Karpas-422 (cell line): ENCODE data around the gene RBMS3. TPM values are rescaled to one million over a fixed set of nuclear protein-coding genes. Genes with fewer than 3 reads are reported as not detected.
"Not testable (repeated sequence)": the region's sequence is repeated elsewhere in the genome, so short reads cannot be mapped to it uniquely, and the experiment has no call there.

ENCODE experiments used
- DNase-seq: peaks from one replicate; pipeline ENCODE4 v3.0.0-alpha.2; 2015
- H2AFZ ChIP-seq: fragments of 200-600 bp; sonication (generic); 2 replicates; pipeline ENCODE4 v1.6.1; 2014; ENCODE audit warnings: antibody characterized with exemption, low read length, mixed read lengths
- H3K27ac ChIP-seq: fragments of 200-600 bp; sonication (generic); 2 replicates; pipeline ENCODE4 v1.5.1; 2014; ENCODE audit warnings: mild to moderate bottlenecking, low read length, moderate library complexity
- H3K27me3 ChIP-seq: fragments of 200-600 bp; sonication (generic); 2 replicates; pipeline ENCODE4 v1.6.1; 2014; ENCODE audit warnings: low read length, mixed read lengths
- H3K36me3 ChIP-seq: fragments of 200-600 bp; sonication (generic); 2 replicates; pipeline ENCODE4 v1.6.1; 2014; ENCODE audit warnings: low read length, mixed read lengths; ENCODE audit not compliant: insufficient read depth
- H3K4me1 ChIP-seq: fragments of 200-600 bp; sonication (generic); 2 replicates; pipeline ENCODE4 v1.6.1; 2014; ENCODE audit warnings: mild to moderate bottlenecking, low read length, mixed read lengths
- H3K4me2 ChIP-seq: fragments of 200-600 bp; sonication (generic); 2 replicates; pipeline ENCODE4 v1.6.1; 2014; ENCODE audit warnings: low read length, low read depth, mild to moderate bottlenecking; ENCODE audit not compliant: poor library complexity, severe bottlenecking
- H3K4me3 ChIP-seq: fragments of 200-600 bp; sonication (generic); 2 replicates; pipeline ENCODE4 v1.5.1; 2014; ENCODE audit warnings: mild to moderate bottlenecking, antibody characterized with exemption, low read length, mixed read lengths
- H3K79me2 ChIP-seq: fragments of 200-600 bp; sonication (generic); 2 replicates; pipeline ENCODE4 v1.6.1; 2014; ENCODE audit warnings: mild to moderate bottlenecking, low read length, mixed read lengths
- H3K9ac ChIP-seq: fragments of 200-600 bp; sonication (generic); 2 replicates; pipeline ENCODE4 v1.6.0; 2014; ENCODE audit warnings: low read length
- H3K9me2 ChIP-seq: fragments of 200-600 bp; sonication (generic), shearing (Covaris generic); replicated peaks from 2 replicates; pipeline ENCODE4 v1.6.0; 2014; ENCODE audit warnings: mild to moderate bottlenecking, low read length, moderate library complexity; ENCODE audit not compliant: insufficient read depth
- H3K9me3 ChIP-seq: fragments of 300-700, 200-600 bp; sonication (generic); 2 replicates; pipeline ENCODE4 v1.6.1; 2014; ENCODE audit warnings: low read length, mixed read lengths
- H4K20me1 ChIP-seq: fragments of 200-600 bp; sonication (generic); 2 replicates; pipeline ENCODE4 v1.6.1; 2014; ENCODE audit warnings: mild to moderate bottlenecking, antibody characterized with exemption, low read length, low read depth; ENCODE audit not compliant: insufficient read depth
- total RNA-seq: library from RNA; depleted of rRNA; stranded (reverse); fragments of >200 nt; shearing (Covaris generic); gene quantifications from 2 replicates; pipeline ENCODE4 v1.2.3, GENCODE V29; 2014; ENCODE audit warnings: low replicate concordance

The RBMS3 gene
- total RNA-seq, 1 experiment from 2014 or later: not detected

GRCh38 chr3:29805757-29806156, 524.9 kb downstream of the RBMS3 start:
- Histone ChIP-seq H3K9ac (no peak overlapping the region), H3K79me2 (no peaks in the 10 kb centered on the region), H3K4me2 (no peak overlapping the region), H2AFZ (no peak overlapping the region), H3K27me3 (no peaks in the 10 kb centered on the region), H4K20me1 (no peaks in the 10 kb centered on the region), H3K4me1 (no peaks in the 10 kb centered on the region), H3K27ac (no peak overlapping the region), H3K36me3 (no peaks in the 10 kb centered on the region), H3K9me2 (no peaks in the 10 kb centered on the region), H3K4me3 (no peak overlapping the region), H3K9me3 (peaks cover 12% of the 10 kb centered on the region; the same call in 1 of the 2 replicates)
- no peak for DNase-seq

GRCh38 chr3:29808324-29808723, 527.5 kb downstream of the RBMS3 start:
- DNase-seq, H3K4me1 ChIP-seq, H3K79me2 ChIP-seq, H3K9ac ChIP-seq, H3K27ac ChIP-seq, H3K27me3 ChIP-seq, H2AFZ ChIP-seq, H3K36me3 ChIP-seq, H3K9me3 ChIP-seq, H3K4me3 ChIP-seq, H4K20me1 ChIP-seq, H3K9me2 ChIP-seq, H3K4me2 ChIP-seq: not testable (repeated sequence)

- no peak for DNase-seq
- H3K79me2 ChIP-seq: no peaks in the 10 kb centered on the region
- H3K36me3 ChIP-seq: no peaks in the 10 kb centered on the region
- no peak overlapping the region for H3K9ac ChIP-seq
- no peaks in the 10 kb centered on the region for H3K4me1 ChIP-seq
- H3K4me2 ChIP-seq: no peak overlapping the region
- H3K27me3 ChIP-seq: no peaks in the 10 kb centered on the region
- peaks cover 29% of the 10 kb centered on the region for H3K9me3 ChIP-seq
- H3K9me2 ChIP-seq: no peaks in the 10 kb centered on the region
- no peak overlapping the region for H3K4me3 ChIP-seq
- no peak overlapping the region for H3K27ac ChIP-seq
- no peaks in the 10 kb centered on the region for H4K20me1 ChIP-seq
- no peak overlapping the region for H2AFZ ChIP-seq
Measured at GRCh38 chr3:29822071-29822470, 541.2 kb downstream of the RBMS3 start.

- no peaks in the 10 kb centered on the region for H3K9me2 ChIP-seq
- H3K27me3 ChIP-seq: no peaks in the 10 kb centered on the region
- H3K79me2 ChIP-seq: no peaks in the 10 kb centered on the region
- no peaks in the 10 kb centered on the region for H4K20me1 ChIP-seq
- peaks cover 30% of the 10 kb centered on the region for H3K9me3 ChIP-seq
- no peak overlapping the region for H3K27ac ChIP-seq
- no peaks in the 10 kb centered on the region for H3K36me3 ChIP-seq
- no peaks in the 10 kb centered on the region for H3K4me1 ChIP-seq
- no peak overlapping the region for H3K4me3 ChIP-seq
- DNase-seq: no peak
- H3K4me2 ChIP-seq: no peak overlapping the region
- no peak overlapping the region for H2AFZ ChIP-seq
- no peak overlapping the region for H3K9ac ChIP-seq
Measured at GRCh38 chr3:29823233-29823632, 542.4 kb downstream of the RBMS3 start.

GRCh38 chr3:29826712-29827111, 545.8 kb downstream of the RBMS3 start:
- no peaks in the 10 kb centered on the region for H3K36me3 ChIP-seq
- no peak overlapping the region for H3K27ac ChIP-seq
- no peak overlapping the region for H3K4me3 ChIP-seq
- no peak for DNase-seq
- no peaks in the 10 kb centered on the region for H3K4me1 ChIP-seq
- H3K27me3 ChIP-seq: no peaks in the 10 kb centered on the region
- no peak overlapping the region for H3K9ac ChIP-seq
- peaks cover 24% of the 10 kb centered on the region for H3K9me3 ChIP-seq
- H4K20me1 ChIP-seq: no peaks in the 10 kb centered on the region
- H3K9me2 ChIP-seq: no peaks in the 10 kb centered on the region
- no peak overlapping the region for H2AFZ ChIP-seq
- H3K4me2 ChIP-seq: no peak overlapping the region
- no peaks in the 10 kb centered on the region for H3K79me2 ChIP-seq

GRCh38 chr3:29827756-29828155, 546.9 kb downstream of the RBMS3 start:
- H3K9ac ChIP-seq: no peak overlapping the region
- no peak for DNase-seq
- H2AFZ ChIP-seq: no peak overlapping the region
- no peak overlapping the region for H3K4me3 ChIP-seq
- no peaks in the 10 kb centered on the region for H3K36me3 ChIP-seq
- no peaks in the 10 kb centered on the region for H3K27me3 ChIP-seq
- no peaks in the 10 kb centered on the region for H3K4me1 ChIP-seq
- no peaks in the 10 kb centered on the region for H3K79me2 ChIP-seq
- H3K9me3 ChIP-seq: peaks cover 26% of the 10 kb centered on the region
- H4K20me1 ChIP-seq: no peaks in the 10 kb centered on the region
- H3K9me2 ChIP-seq: no peaks in the 10 kb centered on the region
- H3K27ac ChIP-seq: no peak overlapping the region
- no peak overlapping the region for H3K4me2 ChIP-seq

GRCh38 chr3:29829340-29829739, 548.5 kb downstream of the RBMS3 start:
- H3K27me3 ChIP-seq: no peaks in the 10 kb centered on the region
- no peaks in the 10 kb centered on the region for H3K9me2 ChIP-seq
- DNase-seq: no peak
- H4K20me1 ChIP-seq: no peaks in the 10 kb centered on the region
- H3K9ac ChIP-seq: no peak overlapping the region
- no peak overlapping the region for H3K4me3 ChIP-seq
- H3K4me1 ChIP-seq: no peaks in the 10 kb centered on the region
- H2AFZ ChIP-seq: no peak overlapping the region
- H3K27ac ChIP-seq: no peak overlapping the region
- H3K36me3 ChIP-seq: no peaks in the 10 kb centered on the region
- H3K4me2 ChIP-seq: no peak overlapping the region
- H3K79me2 ChIP-seq: no peaks in the 10 kb centered on the region
- peaks cover 20% of the 10 kb centered on the region for H3K9me3 ChIP-seq

GRCh38 chr3:29850641-29851040, 569.8 kb downstream of the RBMS3 start:
- H3K27me3 ChIP-seq: no peaks in the 10 kb centered on the region
- no peak overlapping the region for H2AFZ ChIP-seq
- H3K9me3 ChIP-seq: peaks cover 27% of the 10 kb centered on the region
- no peak overlapping the region for H3K9ac ChIP-seq
- DNase-seq: no peak
- H3K4me3 ChIP-seq: no peak overlapping the region
- no peaks in the 10 kb centered on the region for H3K4me1 ChIP-seq
- no peaks in the 10 kb centered on the region for H4K20me1 ChIP-seq
- no peak overlapping the region for H3K27ac ChIP-seq
- no peaks in the 10 kb centered on the region for H3K36me3 ChIP-seq
- H3K79me2 ChIP-seq: no peaks in the 10 kb centered on the region
- H3K4me2 ChIP-seq: no peak overlapping the region
- no peaks in the 10 kb centered on the region for H3K9me2 ChIP-seq

- no peak for DNase-seq
- no peak overlapping the region for H3K4me2 ChIP-seq
- no peak overlapping the region for H2AFZ ChIP-seq
- no peaks in the 10 kb centered on the region for H3K4me1 ChIP-seq
- H3K9ac ChIP-seq: no peak overlapping the region
- H3K79me2 ChIP-seq: no peaks in the 10 kb centered on the region
- H3K36me3 ChIP-seq: no peaks in the 10 kb centered on the region
- no peaks in the 10 kb centered on the region for H3K27me3 ChIP-seq
- H3K9me3 ChIP-seq: peaks cover 21% of the 10 kb centered on the region
- H4K20me1 ChIP-seq: no peaks in the 10 kb centered on the region
- H3K27ac ChIP-seq: no peak overlapping the region
- no peak overlapping the region for H3K4me3 ChIP-seq
- no peaks in the 10 kb centered on the region; the same call in 1 of the 2 replicates for H3K9me2 ChIP-seq
Measured at GRCh38 chr3:29852767-29853166, 571.9 kb downstream of the RBMS3 start.
